Measurements from ENCODE around the gene BHMT2.

GRCh38 chr5:79136618-79137017, 67.1 kb downstream of the BHMT2 start:
- TF ChIP-seq FOXM1 (IDR thresholded peaks at IDR 0.05; ENCODE audit: low read depth, low read length) = no peak
- TF ChIP-seq, protein P1, sequence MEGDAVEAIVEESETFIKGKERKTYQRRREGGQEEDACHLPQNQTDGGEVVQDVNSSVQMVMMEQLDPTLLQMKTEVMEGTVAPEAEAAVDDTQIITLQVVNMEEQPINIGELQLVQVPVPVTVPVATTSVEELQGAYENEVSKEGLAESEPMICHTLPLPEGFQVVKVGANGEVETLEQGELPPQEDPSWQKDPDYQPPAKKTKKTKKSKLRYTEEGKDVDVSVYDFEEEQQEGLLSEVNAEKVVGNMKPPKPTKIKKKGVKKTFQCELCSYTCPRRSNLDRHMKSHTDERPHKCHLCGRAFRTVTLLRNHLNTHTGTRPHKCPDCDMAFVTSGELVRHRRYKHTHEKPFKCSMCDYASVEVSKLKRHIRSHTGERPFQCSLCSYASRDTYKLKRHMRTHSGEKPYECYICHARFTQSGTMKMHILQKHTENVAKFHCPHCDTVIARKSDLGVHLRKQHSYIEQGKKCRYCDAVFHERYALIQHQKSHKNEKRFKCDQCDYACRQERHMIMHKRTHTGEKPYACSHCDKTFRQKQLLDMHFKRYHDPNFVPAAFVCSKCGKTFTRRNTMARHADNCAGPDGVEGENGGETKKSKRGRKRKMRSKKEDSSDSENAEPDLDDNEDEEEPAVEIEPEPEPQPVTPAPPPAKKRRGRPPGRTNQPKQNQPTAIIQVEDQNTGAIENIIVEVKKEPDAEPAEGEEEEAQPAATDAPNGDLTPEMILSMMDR (IDR thresholded peaks at IDR 0.05 in 2 of 3, conservative IDR thresholded peaks at IDR 0.05 in 1 of 3; ENCODE audit: control insufficient read depth in 2 of 3, extremely low read depth in 1 of 3, insufficient read depth in 1 of 3, low read depth in 3 of 3, low read length in 3 of 3) = no peak

Measured in GM12878 (cell line).